ENCODE results near the gene NEDD8.

DNA sequence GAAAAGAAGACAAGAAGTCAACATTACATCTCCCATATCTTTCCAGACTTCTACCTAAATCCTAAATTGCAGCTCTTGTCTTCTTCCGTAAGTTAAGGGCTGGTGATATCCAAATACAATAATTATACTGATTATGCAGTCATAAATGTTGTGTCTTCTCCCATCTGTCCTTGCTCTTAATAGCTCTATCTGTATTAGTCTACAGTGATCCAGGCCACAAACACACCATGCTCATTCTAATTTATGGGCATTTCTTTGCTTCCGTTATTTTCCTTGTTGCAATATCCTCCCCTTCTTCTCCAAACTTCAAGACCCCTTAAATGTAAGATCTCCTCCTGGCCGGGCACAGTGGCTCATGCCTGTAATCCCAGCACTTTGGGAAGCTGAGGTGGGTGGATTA is 12.6 kb downstream of the NEDD8 start:
- TF ChIP-seq RARB (CRISPR knock-in tag; IDR thresholded peaks at IDR 0.05) (no peak), ZC3H10 (CRISPR knock-in tag; IDR thresholded peaks at IDR 0.05) (no peak), ZNF70 (CRISPR knock-in tag; IDR thresholded peaks at IDR 0.05) (no peak), BACH2 (CRISPR knock-in tag; IDR thresholded peaks at IDR 0.05; ENCODE audit: borderline replicate concordance) (no peak), ARNTL (CRISPR knock-in tag; IDR thresholded peaks at IDR 0.05; ENCODE audit: borderline replicate concordance, low read depth) (no peak), PPARA (CRISPR knock-in tag; IDR thresholded peaks at IDR 0.05; ENCODE audit: borderline replicate concordance) (no peak), ISL1 (CRISPR knock-in tag; IDR thresholded peaks at IDR 0.05) (no peak), ZNF8 (CRISPR knock-in tag; IDR thresholded peaks at IDR 0.05) (no peak), ZFP30 (CRISPR knock-in tag; IDR thresholded peaks at IDR 0.05) (no peak)
- TF ChIP-seq, protein P1, sequence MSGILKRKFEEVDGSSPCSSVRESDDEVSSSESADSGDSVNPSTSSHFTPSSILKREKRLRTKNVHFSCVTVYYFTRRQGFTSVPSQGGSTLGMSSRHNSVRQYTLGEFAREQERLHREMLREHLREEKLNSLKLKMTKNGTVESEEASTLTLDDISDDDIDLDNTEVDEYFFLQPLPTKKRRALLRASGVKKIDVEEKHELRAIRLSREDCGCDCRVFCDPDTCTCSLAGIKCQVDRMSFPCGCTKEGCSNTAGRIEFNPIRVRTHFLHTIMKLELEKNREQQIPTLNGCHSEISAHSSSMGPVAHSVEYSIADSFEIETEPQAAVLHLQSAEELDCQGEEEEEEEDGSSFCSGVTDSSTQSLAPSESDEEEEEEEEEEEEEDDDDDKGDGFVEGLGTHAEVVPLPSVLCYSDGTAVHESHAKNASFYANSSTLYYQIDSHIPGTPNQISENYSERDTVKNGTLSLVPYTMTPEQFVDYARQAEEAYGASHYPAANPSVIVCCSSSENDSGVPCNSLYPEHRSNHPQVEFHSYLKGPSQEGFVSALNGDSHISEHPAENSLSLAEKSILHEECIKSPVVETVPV (CRISPR knock-in tag; IDR thresholded peaks at IDR 0.05): no peak
- TF ChIP-seq, protein P2, sequence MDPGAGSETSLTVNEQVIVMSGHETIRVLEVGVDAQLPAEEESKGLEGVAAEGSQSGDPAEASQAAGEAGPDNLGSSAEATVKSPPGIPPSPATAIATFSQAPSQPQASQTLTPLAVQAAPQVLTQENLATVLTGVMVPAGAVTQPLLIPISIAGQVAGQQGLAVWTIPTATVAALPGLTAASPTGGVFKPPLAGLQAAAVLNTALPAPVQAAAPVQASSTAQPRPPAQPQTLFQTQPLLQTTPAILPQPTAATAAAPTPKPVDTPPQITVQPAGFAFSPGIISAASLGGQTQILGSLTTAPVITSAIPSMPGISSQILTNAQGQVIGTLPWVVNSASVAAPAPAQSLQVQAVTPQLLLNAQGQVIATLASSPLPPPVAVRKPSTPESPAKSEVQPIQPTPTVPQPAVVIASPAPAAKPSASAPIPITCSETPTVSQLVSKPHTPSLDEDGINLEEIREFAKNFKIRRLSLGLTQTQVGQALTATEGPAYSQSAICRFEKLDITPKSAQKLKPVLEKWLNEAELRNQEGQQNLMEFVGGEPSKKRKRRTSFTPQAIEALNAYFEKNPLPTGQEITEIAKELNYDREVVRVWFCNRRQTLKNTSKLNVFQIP (CRISPR knock-in tag; IDR thresholded peaks at IDR 0.05; ENCODE audit: borderline replicate concordance, low read depth): no peak
- TF ChIP-seq, protein P3, sequence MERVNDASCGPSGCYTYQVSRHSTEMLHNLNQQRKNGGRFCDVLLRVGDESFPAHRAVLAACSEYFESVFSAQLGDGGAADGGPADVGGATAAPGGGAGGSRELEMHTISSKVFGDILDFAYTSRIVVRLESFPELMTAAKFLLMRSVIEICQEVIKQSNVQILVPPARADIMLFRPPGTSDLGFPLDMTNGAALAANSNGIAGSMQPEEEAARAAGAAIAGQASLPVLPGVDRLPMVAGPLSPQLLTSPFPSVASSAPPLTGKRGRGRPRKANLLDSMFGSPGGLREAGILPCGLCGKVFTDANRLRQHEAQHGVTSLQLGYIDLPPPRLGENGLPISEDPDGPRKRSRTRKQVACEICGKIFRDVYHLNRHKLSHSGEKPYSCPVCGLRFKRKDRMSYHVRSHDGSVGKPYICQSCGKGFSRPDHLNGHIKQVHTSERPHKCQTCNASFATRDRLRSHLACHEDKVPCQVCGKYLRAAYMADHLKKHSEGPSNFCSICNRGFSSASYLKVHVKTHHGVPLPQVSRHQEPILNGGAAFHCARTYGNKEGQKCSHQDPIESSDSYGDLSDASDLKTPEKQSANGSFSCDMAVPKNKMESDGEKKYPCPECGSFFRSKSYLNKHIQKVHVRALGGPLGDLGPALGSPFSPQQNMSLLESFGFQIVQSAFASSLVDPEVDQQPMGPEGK (CRISPR knock-in tag; IDR thresholded peaks at IDR 0.05; ENCODE audit: borderline replicate concordance): no peak
